GM18519 (cell line): ENCODE results near the gene CCDC9B.

Experiments
- ATAC-seq: cut with Tn5 transposase; IDR thresholded peaks from one replicate; pipeline ENCODE4 v1.9.1; 2021; ENCODE audit warnings: mild to moderate bottlenecking, moderate library complexity; ENCODE audit not compliant: unreplicated experiment, low FRiP score

CCDC9B gene

GRCh38 chr15:40365624-40366456 is 25.1 kb upstream of the CCDC9B start:
- no peak for ATAC-seq

- ATAC-seq, result no peak
These were observed 24.3 kb upstream of the CCDC9B start for GRCh38 chr15:40365016-40365415.

- no peak for ATAC-seq
These were observed 23.5 kb upstream of the CCDC9B start for GRCh38 chr15:40364251-40364650.

GRCh38 chr15:40363611-40364010 is 22.9 kb upstream of the CCDC9B start:
- ATAC-seq, result no peak

- no peak for ATAC-seq
These were observed 20.9 kb upstream of the CCDC9B start for GRCh38 chr15:40361640-40362039.

GRCh38 chr15:40360015-40360414 is 19.3 kb upstream of the CCDC9B start:
- ATAC-seq, result no peak

- ATAC-seq, result no peak
These were observed 18.0 kb upstream of the CCDC9B start for GRCh38 chr15:40358471-40359353.

GRCh38 chr15:40357723-40358470 is 17.2 kb upstream of the CCDC9B start, which contains the start of gene DISP2:
Gene DISP2, plus strand, starts transcription at chr15:40358219. Its CDS starts 103 bp downstream, at chr15:40358322.
- peak; percentile 59 for ATAC-seq

GRCh38 chr15:40357246-40357645 is 16.5 kb upstream of the CCDC9B start:
- no peak for ATAC-seq

GRCh38 chr15:40355976-40356585 is 15.3 kb upstream of the CCDC9B start:
- ATAC-seq, result no peak

- no peak for ATAC-seq
These were observed 13.9 kb upstream of the CCDC9B start for GRCh38 chr15:40354408-40355171.

GRCh38 chr15:40353697-40354096 is 13.0 kb upstream of the CCDC9B start:
- no peak for ATAC-seq

- no peak for ATAC-seq
These were observed 11.7 kb upstream of the CCDC9B start for GRCh38 chr15:40352281-40352901.

- ATAC-seq, result no peak
These were observed 8.4 kb upstream of the CCDC9B start for GRCh38 chr15:40349163-40349562.

- ATAC-seq, result no peak
These were observed 7.7 kb upstream of the CCDC9B start for GRCh38 chr15:40348474-40348870.

GRCh38 chr15:40347559-40348473 is 7.1 kb upstream of the CCDC9B start:
- no peak for ATAC-seq

GRCh38 chr15:40346579-40347558 is 6.1 kb upstream of the CCDC9B start:
- no peak for ATAC-seq
